Liver (tissue), 9 donors: ENCODE data around the gene RAP1GAP2. TPM values are rescaled to one million over a fixed set of nuclear protein-coding genes. Genes with fewer than 3 reads are reported as not detected.

Experiments
- DNase-seq: peaks from one replicate; pipeline ENCODE4 v3.0.0-alpha.2; 2017; ENCODE audit warnings: low spot score
- H3K27ac ChIP-seq, 2 donors: one replicate each; pipeline ENCODE4 v1.7.0; 2013; ENCODE audit warnings: inconsistent platforms in 2 of 2, low read length in 2 of 2, control low read depth in 1 of 2, low read depth in 1 of 2, mild to moderate bottlenecking in 1 of 2
- H3K27me3 ChIP-seq, 4 donors: one replicate each; pipeline versions ENCODE4 v1.6.1 to v1.7.0; 2013; ENCODE audit warnings: low read length in 3 of 4, inconsistent platforms in 1 of 4, mild to moderate bottlenecking in 1 of 4, moderate library complexity in 1 of 4; ENCODE audit not compliant: control insufficient read depth in 4 of 4, insufficient read depth in 4 of 4
- H3K36me3 ChIP-seq, 4 donors: one replicate each; pipeline versions ENCODE4 v1.6.1 to v1.7.0; 2013; ENCODE audit warnings: low read length in 3 of 4, mild to moderate bottlenecking in 3 of 4, low read depth in 1 of 4, moderate library complexity in 1 of 4; ENCODE audit not compliant: control insufficient read depth in 4 of 4, insufficient read depth in 3 of 4
- H3K4me1 ChIP-seq, 4 donors: one replicate each; pipeline versions ENCODE4 v1.6.1 to v1.7.0; 2013; ENCODE audit warnings: low read length in 3 of 4, mild to moderate bottlenecking in 3 of 4, moderate library complexity in 1 of 4; ENCODE audit not compliant: control insufficient read depth in 4 of 4, insufficient read depth in 4 of 4
- H3K4me3 ChIP-seq, 3 donors: one replicate each; pipeline versions ENCODE4 v1.6.1 to v1.7.0; 2013; ENCODE audit warnings: low read length in 3 of 3, control low read depth in 1 of 3, low read depth in 1 of 3, mild to moderate bottlenecking in 1 of 3
- H3K9ac ChIP-seq, 2 donors: one replicate each; pipeline ENCODE4 v1.7.0; 2013; ENCODE audit warnings: low read length in 2 of 2, mild to moderate bottlenecking in 2 of 2, moderate library complexity in 2 of 2, control low read depth in 1 of 2, low read depth in 1 of 2
- H3K9me3 ChIP-seq, 4 donors: one replicate each; pipeline versions ENCODE4 v1.6.1 to v1.7.0; 2013; ENCODE audit warnings: low read length in 3 of 4; ENCODE audit not compliant: control insufficient read depth in 4 of 4
- ATF3 ChIP-seq: IDR thresholded peaks from 2 replicates; pipeline ENCODE4 v1.6.1; 2016; ENCODE audit warnings: antibody characterized with exemption
- EGR1 ChIP-seq, 2 donors: IDR thresholded peaks; 2 replicates each; pipeline ENCODE4 v1.6.1; 2016 to 2018; ENCODE audit warnings: antibody characterized with exemption in 2 of 2, low read depth in 2 of 2
- FOXA1 ChIP-seq: IDR thresholded peaks from 2 replicates; pipeline ENCODE4 v1.6.1; 2016; ENCODE audit warnings: antibody characterized with exemption
- HNF4A ChIP-seq, 2 donors: conservative IDR thresholded peaks; 2 replicates each; pipeline ENCODE4 v1.6.1; 2016; ENCODE audit warnings: antibody characterized with exemption in 2 of 2, mild to moderate bottlenecking in 2 of 2
- HNF4G ChIP-seq: IDR thresholded peaks from 2 replicates; pipeline ENCODE4 v1.6.1; 2016; ENCODE audit warnings: antibody characterized with exemption
- MAX ChIP-seq: IDR thresholded peaks from 2 replicates; pipeline ENCODE4 v1.6.1; 2016; ENCODE audit warnings: antibody characterized with exemption
- RAD21 ChIP-seq, 2 donors: IDR thresholded peaks; 2 replicates each; pipeline ENCODE4 v1.6.1; 2016; ENCODE audit warnings: antibody characterized with exemption in 2 of 2, mild to moderate bottlenecking in 2 of 2
- RXRA ChIP-seq, 2 donors: IDR thresholded peaks; 2 replicates each; pipeline ENCODE4 v1.6.1; 2017 to 2018; ENCODE audit warnings: antibody characterized with exemption in 2 of 2, mild to moderate bottlenecking in 1 of 2
- SP1 ChIP-seq: IDR thresholded peaks from 2 replicates; pipeline ENCODE4 v1.6.1; 2018; ENCODE audit warnings: antibody characterized with exemption, mild to moderate bottlenecking
- TAF1 ChIP-seq: conservative IDR thresholded peaks from 2 replicates; pipeline ENCODE4 v1.6.1; 2016; ENCODE audit warnings: antibody characterized with exemption, mild to moderate bottlenecking
- YY1 ChIP-seq: IDR thresholded peaks from 2 replicates; pipeline ENCODE4 v1.6.1; 2016; ENCODE audit warnings: antibody characterized with exemption, mild to moderate bottlenecking
- ZBTB33 ChIP-seq: IDR thresholded peaks from 2 replicates; pipeline ENCODE4 v1.6.1; 2016; ENCODE audit warnings: antibody characterized with exemption
- WGBS: extraction: QIAGEN DNeasy Blood & Tissue Kit; methylation state at CpG from one replicate; pipeline ENCODE4 v1.1.7; 2013; 5-methylcytosine and 5-hydroxymethylcytosine counted together
- polyA plus RNA-seq, 2 donors: library from polyadenylated mRNA; stranded (reverse) in 1 of 2; unstranded in 1 of 2; fragments of 200-250 nt in 1 of 2; fragments of >200 nt in 1 of 2; fragmentation: Nextera tagmentation in 1 of 2; extraction: Ambion mirVana in 1 of 2; gene quantifications; one replicate each; pipeline versions ENCODE4 v1.2.1 to v1.2.3, GENCODE V29; 2013 to 2015
- total RNA-seq, 2 donors: library from RNA; depleted of rRNA; stranded (reverse); fragments of >200 nt; gene quantifications; one replicate each; pipeline ENCODE4 v1.2.3, GENCODE V29; 2014
- TF ChIP-seq, protein P1 (sequence below): IDR thresholded peaks from 2 replicates; pipeline ENCODE4 v1.6.1; 2016; ENCODE audit warnings: antibody characterized with exemption, mild to moderate bottlenecking
- TF ChIP-seq, protein P2 (sequence below): fragments of 150-350 bp; IDR thresholded peaks from 2 replicates; pipeline ENCODE4 v1.5.1; 2017; ENCODE audit warnings: improper control_type of control experiment, low read depth, low read length; ENCODE audit not compliant: missing input control
- donor health status: healthy.
- donor health status: healthy.
- donor health status: healthy.
- donor health status: healthy.
- donor health status: healthy.

The RAP1GAP2 gene
- total and polyA plus RNA-seq, 4 donors = 0.56 to 1.7 (median 1.1) TPM

- TF ChIP-seq, protein P1, sequence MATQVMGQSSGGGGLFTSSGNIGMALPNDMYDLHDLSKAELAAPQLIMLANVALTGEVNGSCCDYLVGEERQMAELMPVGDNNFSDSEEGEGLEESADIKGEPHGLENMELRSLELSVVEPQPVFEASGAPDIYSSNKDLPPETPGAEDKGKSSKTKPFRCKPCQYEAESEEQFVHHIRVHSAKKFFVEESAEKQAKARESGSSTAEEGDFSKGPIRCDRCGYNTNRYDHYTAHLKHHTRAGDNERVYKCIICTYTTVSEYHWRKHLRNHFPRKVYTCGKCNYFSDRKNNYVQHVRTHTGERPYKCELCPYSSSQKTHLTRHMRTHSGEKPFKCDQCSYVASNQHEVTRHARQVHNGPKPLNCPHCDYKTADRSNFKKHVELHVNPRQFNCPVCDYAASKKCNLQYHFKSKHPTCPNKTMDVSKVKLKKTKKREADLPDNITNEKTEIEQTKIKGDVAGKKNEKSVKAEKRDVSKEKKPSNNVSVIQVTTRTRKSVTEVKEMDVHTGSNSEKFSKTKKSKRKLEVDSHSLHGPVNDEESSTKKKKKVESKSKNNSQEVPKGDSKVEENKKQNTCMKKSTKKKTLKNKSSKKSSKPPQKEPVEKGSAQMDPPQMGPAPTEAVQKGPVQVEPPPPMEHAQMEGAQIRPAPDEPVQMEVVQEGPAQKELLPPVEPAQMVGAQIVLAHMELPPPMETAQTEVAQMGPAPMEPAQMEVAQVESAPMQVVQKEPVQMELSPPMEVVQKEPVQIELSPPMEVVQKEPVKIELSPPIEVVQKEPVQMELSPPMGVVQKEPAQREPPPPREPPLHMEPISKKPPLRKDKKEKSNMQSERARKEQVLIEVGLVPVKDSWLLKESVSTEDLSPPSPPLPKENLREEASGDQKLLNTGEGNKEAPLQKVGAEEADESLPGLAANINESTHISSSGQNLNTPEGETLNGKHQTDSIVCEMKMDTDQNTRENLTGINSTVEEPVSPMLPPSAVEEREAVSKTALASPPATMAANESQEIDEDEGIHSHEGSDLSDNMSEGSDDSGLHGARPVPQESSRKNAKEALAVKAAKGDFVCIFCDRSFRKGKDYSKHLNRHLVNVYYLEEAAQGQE = no peak
- TF ChIP-seq RAD21 (IDR thresholded peaks at IDR 0.05) = no peak
- TF ChIP-seq RXRA (IDR thresholded peaks at IDR 0.05) = no peak
Observed at GRCh38 chr17:2883544-2884213, 87.4 kb downstream of the RAP1GAP2 start (continued).

DNA sequence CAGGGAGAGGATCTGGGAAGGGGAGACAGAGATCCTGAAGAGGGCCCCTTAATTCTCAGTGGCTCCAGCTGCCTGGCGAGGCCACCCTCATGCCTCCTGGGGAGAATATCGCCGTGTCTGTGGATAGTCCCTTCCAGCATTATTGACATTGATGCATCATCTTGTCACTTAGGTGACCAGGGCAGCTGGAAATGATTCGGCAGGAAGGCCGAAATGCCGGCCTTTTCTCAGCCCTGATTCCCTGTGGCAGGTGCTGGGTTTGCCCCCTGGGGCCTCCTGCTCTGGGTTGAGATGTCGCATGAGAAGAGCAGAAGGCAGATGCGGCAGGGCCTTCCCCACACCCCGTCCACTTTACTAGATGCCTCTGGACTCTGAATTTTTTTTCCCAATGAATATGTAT lies 89.5 kb downstream of the RAP1GAP2 start:
- 91% methylated on average over 9 of the region's 9 CpGs for WGBS
- TF ChIP-seq FOXA1 = no peak
- TF ChIP-seq ZBTB33 = no peak
- no peak for TF ChIP-seq YY1
- no peak for TF ChIP-seq MAX
- TF ChIP-seq RAD21 (IDR thresholded peaks at IDR 0.05) = no peak
- no peak for TF ChIP-seq RXRA (IDR thresholded peaks at IDR 0.05)
- no peak for TF ChIP-seq ATF3
- no peak for TF ChIP-seq HNF4A (conservative IDR thresholded peaks at IDR 0.05)
- Histone ChIP-seq H3K4me3 (no peak overlapping the region), H3K27me3 (no peaks in the 10 kb centered on the region), H3K27ac (no peak overlapping the region), H3K36me3 (no peaks in the 10 kb centered on the region), H3K9ac (no peak overlapping the region), H3K4me1 (no peaks in the 10 kb centered on the region), H3K9me3 (no peaks in the 10 kb centered on the region)
- no peak for DNase-seq

GRCh38 chr17:2888326-2888725 lies 92.1 kb downstream of the RAP1GAP2 start:
- H3K4me1 ChIP-seq = no peaks in the 10 kb centered on the region
- no peak overlapping the region for H3K9ac ChIP-seq
- TF ChIP-seq EGR1 (IDR thresholded peaks at IDR 0.05; ENCODE audit: low read depth in 2 of 2) (no peak), SP1 (no peak), YY1 (no peak), TAF1 (no peak), FOXA1 (no peak), ATF3 (no peak), HNF4G (no peak)
- TF ChIP-seq, protein P1 = no peak
- TF ChIP-seq, protein P2, sequence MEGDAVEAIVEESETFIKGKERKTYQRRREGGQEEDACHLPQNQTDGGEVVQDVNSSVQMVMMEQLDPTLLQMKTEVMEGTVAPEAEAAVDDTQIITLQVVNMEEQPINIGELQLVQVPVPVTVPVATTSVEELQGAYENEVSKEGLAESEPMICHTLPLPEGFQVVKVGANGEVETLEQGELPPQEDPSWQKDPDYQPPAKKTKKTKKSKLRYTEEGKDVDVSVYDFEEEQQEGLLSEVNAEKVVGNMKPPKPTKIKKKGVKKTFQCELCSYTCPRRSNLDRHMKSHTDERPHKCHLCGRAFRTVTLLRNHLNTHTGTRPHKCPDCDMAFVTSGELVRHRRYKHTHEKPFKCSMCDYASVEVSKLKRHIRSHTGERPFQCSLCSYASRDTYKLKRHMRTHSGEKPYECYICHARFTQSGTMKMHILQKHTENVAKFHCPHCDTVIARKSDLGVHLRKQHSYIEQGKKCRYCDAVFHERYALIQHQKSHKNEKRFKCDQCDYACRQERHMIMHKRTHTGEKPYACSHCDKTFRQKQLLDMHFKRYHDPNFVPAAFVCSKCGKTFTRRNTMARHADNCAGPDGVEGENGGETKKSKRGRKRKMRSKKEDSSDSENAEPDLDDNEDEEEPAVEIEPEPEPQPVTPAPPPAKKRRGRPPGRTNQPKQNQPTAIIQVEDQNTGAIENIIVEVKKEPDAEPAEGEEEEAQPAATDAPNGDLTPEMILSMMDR = no peak
- no peak for DNase-seq
- no peaks in the 10 kb centered on the region for H3K27me3 ChIP-seq
- WGBS = 90% methylated on average over 9 of the region's 9 CpGs
- no peaks in the 10 kb centered on the region for H3K9me3 ChIP-seq
- no peak overlapping the region for H3K4me3 ChIP-seq
- no peaks in the 10 kb centered on the region for H3K36me3 ChIP-seq
- H3K27ac ChIP-seq = no peak overlapping the region
